ENCODE measurements around the gene PRRG3.

The PRRG3 gene

GRCh38 chrX:151710457-151710856, 15.2 kb downstream of the PRRG3 start:
- peak; percentile 11 for DNase-seq

- DNase-seq: no peak
Observed at GRCh38 chrX:151711154-151711553, 15.9 kb downstream of the PRRG3 start.

- no peak for DNase-seq
Observed at GRCh38 chrX:151711787-151712186, 16.5 kb downstream of the PRRG3 start.

GRCh38 chrX:151712253-151712652, 17.0 kb downstream of the PRRG3 start:
- no peak for DNase-seq

- DNase-seq: no peak
Observed at GRCh38 chrX:151713849-151714248, 18.6 kb downstream of the PRRG3 start.

GRCh38 chrX:151714362-151714761, 19.1 kb downstream of the PRRG3 start:
- DNase-seq: no peak

- DNase-seq: no peak
Observed at GRCh38 chrX:151715752-151716151, 20.5 kb downstream of the PRRG3 start, which contains the start of gene FATE1. Gene FATE1, plus strand, starts transcription at chrX:151716035. Its CDS starts 85 bp downstream, at chrX:151716120.

- peak; percentile 27 for DNase-seq
Observed at GRCh38 chrX:151722241-151722846, 27.1 kb downstream of the PRRG3 start.

- no peak for DNase-seq
Observed at GRCh38 chrX:151723156-151723760, 28.0 kb downstream of the PRRG3 start.

GRCh38 chrX:151724563-151725337, 29.5 kb downstream of the PRRG3 start:
- no peak for DNase-seq

- no peak for DNase-seq
Observed at GRCh38 chrX:151725338-151725614, 30.0 kb downstream of the PRRG3 start.

GRCh38 chrX:151726751-151727150, 31.5 kb downstream of the PRRG3 start:
- DNase-seq: no peak

- DNase-seq: no peak
Observed at GRCh38 chrX:151727346-151727745, 32.1 kb downstream of the PRRG3 start.

GRCh38 chrX:151729056-151729725, 33.9 kb downstream of the PRRG3 start:
- no peak for DNase-seq

- no peak for DNase-seq
Observed at GRCh38 chrX:151734446-151734845, 39.2 kb downstream of the PRRG3 start, which contains the start of gene CNGA2. Gene CNGA2, plus strand, starts transcription at chrX:151734746. Its CDS starts 3,738 bp downstream, at chrX:151738484.

- DNase-seq: no peak
Observed at GRCh38 chrX:151735219-151735618, 40.0 kb downstream of the PRRG3 start.

GRCh38 chrX:151736685-151737084, 41.4 kb downstream of the PRRG3 start:
- DNase-seq: no peak

GRCh38 chrX:151737494-151737893, 42.2 kb downstream of the PRRG3 start:
- DNase-seq: no peak

- DNase-seq: no peak
Observed at GRCh38 chrX:151738751-151739150, 43.5 kb downstream of the PRRG3 start.

GRCh38 chrX:151741606-151742005, 46.3 kb downstream of the PRRG3 start:
- no peak for DNase-seq

- no peak for DNase-seq
Observed at GRCh38 chrX:151742311-151742710, 47.1 kb downstream of the PRRG3 start.

GRCh38 chrX:151743651-151744470, 48.6 kb downstream of the PRRG3 start:
- no peak for DNase-seq

- no peak for DNase-seq
Observed at GRCh38 chrX:151745651-151746050, 50.4 kb downstream of the PRRG3 start.

Data from fibroblast of skin of right biceps (primary cell).